Measurements from ENCODE around the gene WNT6.

Gene WNT6

DNA sequence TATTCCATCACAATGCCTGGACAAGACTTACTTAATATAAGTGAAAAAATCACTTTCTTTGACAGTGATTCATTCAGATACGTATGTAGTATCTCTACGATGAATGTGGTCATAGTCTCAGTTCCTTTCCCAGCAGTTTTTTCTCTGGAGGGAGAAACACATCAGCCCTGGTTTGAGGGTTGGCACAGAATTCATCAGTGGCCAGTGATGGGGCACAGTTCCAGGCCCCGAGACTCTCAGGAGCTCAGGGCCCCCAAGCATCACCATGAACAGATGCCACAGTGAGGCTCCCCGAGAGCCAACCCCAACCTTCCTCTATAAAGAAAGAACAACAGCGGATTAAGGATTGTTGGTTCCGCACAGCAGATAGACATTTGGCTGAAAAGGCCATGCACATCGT, 40.5 kb upstream of the WNT6 start:
- no peak overlapping the region for H3K9ac ChIP-seq (ENCODE audit: low read length)
- no peaks in the 10 kb centered on the region for H3K4me1 ChIP-seq (ENCODE audit: control insufficient read depth, insufficient read depth, low read length)
- no peaks in the 10 kb centered on the region for H3K27me3 ChIP-seq (ENCODE audit: control insufficient read depth, insufficient read depth, low read length)
- no peak overlapping the region for H3K27ac ChIP-seq (ENCODE audit: low read depth, low read length)
- no peak overlapping the region for H3K4me3 ChIP-seq (ENCODE audit: low read depth, low read length)
- H3K9me3 ChIP-seq (ENCODE audit: control insufficient read depth, insufficient read depth, low read depth, low read length) = no peaks in the 10 kb centered on the region
- no peaks in the 10 kb centered on the region; the same call in 1 of the 2 replicates for H3K36me3 ChIP-seq (ENCODE audit: control insufficient read depth, insufficient read depth, low read length)

DNA sequence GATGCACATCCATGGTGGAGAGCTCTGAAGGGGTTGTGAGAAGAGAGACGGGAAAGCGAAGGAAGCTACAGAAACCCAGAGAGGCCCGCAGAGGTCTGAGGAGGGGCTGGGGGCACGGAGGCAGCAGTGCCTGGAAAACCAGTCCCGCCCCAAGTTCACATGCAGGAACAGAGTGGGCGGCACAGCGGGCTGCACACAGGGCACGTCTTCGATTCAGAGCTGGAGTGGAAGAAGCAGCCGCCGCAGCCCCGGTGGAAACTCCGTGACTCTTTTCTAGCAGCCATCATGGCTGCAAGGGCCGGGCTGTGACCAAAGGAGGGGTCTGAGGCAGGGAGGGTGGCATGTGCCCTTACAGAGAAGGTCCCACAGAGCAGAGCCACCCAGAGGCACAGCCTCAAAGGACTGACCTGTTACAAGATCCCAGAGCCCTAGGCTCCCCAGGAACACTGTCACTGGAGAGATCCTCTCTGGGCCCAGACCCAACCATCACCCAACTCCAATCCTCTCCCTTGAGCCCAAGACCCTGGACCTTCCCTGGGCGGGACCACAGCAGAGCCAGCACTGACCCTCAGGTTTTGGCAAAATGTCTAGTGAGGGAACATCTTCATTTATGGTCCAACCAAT, 38.7 kb upstream of the WNT6 start:
- Histone ChIP-seq H3K9me3 (ENCODE audit: control insufficient read depth, insufficient read depth, low read depth, low read length) (no peaks in the 10 kb centered on the region), H3K27me3 (ENCODE audit: control insufficient read depth, insufficient read depth, low read length) (no peaks in the 10 kb centered on the region), H3K9ac (ENCODE audit: low read length) (no peak overlapping the region), H3K27ac (ENCODE audit: low read depth, low read length) (no peak overlapping the region), H3K4me1 (ENCODE audit: control insufficient read depth, insufficient read depth, low read length) (no peaks in the 10 kb centered on the region), H3K36me3 (ENCODE audit: control insufficient read depth, insufficient read depth, low read length) (no peaks in the 10 kb centered on the region; the same call in 1 of the 2 replicates), H3K4me3 (ENCODE audit: low read depth, low read length) (no peak overlapping the region)

DNA sequence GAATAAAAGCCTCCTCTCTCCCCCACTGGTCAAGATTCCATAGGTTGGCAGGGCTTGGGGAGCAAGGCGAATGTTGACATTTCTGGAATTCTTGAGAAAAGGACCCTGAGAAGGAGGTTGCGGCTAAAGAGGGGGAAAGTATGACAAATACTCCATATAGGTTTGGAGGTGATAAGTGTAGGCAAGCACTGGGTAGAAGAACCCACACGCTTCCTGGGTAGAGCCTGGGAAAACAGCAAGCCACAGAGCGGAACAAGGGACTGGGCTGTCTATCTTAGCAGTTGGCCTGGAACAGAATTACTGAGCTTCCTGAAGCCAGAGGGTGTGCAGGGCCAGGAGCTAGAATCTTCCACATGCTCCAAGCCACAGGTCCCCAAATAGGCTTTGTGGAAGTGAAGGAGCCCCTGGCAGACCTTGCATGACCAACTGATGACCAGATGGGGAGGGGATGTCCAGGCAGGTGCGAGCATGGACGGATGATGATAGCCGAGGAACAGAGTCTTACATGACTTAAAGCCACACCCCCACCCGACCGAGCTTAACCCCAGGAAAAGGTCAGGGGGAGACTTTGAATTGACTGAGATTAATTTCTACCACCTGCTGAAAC, 37.9 kb upstream of the WNT6 start:
- H3K9ac ChIP-seq (ENCODE audit: low read length) = no peak overlapping the region
- H3K27me3 ChIP-seq (ENCODE audit: control insufficient read depth, insufficient read depth, low read length) = no peaks in the 10 kb centered on the region
- no peak overlapping the region for H3K4me3 ChIP-seq (ENCODE audit: low read depth, low read length)
- H3K27ac ChIP-seq (ENCODE audit: low read depth, low read length) = no peak overlapping the region
- H3K9me3 ChIP-seq (ENCODE audit: control insufficient read depth, insufficient read depth, low read depth, low read length) = no peaks in the 10 kb centered on the region
- H3K36me3 ChIP-seq (ENCODE audit: control insufficient read depth, insufficient read depth, low read length) = no peaks in the 10 kb centered on the region
- H3K4me1 ChIP-seq (ENCODE audit: control insufficient read depth, insufficient read depth, low read length) = no peaks in the 10 kb centered on the region

DNA sequence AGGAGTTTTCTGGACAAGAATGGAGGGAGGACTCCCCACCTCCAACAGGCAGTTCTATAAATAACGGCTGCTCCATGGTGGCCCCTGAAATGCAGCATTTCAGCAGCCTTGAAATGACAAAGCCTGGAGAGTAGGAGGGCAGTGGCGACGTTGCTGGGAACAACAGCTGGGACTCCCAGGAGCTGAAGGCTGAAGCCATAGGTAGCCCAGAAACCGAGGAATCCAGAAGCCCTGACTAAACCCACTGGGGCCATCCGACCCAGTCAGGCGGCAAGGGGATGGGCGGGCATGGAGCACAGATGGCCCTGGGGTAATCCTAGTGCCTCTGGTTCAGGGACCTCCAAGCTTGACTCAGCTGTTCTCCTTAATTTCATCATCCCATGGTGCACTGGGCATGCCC, 37.0 kb upstream of the WNT6 start:
- Histone ChIP-seq H3K4me1 (ENCODE audit: control insufficient read depth, insufficient read depth, low read length) (no peaks in the 10 kb centered on the region), H3K9me3 (ENCODE audit: control insufficient read depth, insufficient read depth, low read depth, low read length) (no peaks in the 10 kb centered on the region)

DNA sequence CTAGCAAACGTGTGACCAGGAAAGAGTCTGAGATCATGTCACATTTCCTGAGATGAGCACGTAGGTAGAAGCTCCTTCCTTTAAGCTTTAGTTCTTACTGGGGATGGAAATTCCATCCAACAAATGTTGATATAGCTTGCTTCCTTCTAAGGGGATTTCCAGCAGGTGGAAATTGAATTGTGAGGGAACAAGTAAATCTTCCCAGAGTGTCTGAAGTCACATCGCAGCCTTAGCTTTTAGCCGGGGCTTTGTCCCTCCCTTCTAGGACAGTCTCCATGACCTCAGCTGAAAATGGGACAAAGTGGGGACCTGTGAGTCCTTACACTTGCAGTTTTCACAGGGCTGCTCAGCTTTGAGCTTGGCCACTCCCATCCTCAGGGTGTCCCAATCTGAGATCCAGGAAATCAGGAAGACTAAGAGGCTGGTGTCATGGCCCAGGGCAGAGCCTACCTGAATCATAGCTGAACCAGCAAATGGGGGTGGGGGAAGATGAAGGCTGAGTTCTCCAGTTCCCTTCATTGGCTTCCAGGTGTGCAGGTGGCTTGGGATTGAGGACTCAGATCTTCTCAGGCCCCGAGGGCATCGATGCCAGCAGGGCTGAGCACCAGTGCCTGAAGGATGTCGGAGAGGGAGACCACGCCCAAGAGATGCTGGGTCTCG, 36.3 kb upstream of the WNT6 start:
- H3K9me3 ChIP-seq (ENCODE audit: control insufficient read depth, insufficient read depth, low read depth, low read length) = no peaks in the 10 kb centered on the region
- H3K27ac ChIP-seq (ENCODE audit: low read depth, low read length) = no peak overlapping the region
- H3K9ac ChIP-seq (ENCODE audit: low read length) = no peak overlapping the region
- H3K36me3 ChIP-seq (ENCODE audit: control insufficient read depth, insufficient read depth, low read length) = no peaks in the 10 kb centered on the region
- H3K4me3 ChIP-seq (ENCODE audit: low read depth, low read length) = no peak overlapping the region
- no peaks in the 10 kb centered on the region for H3K27me3 ChIP-seq (ENCODE audit: control insufficient read depth, insufficient read depth, low read length)
- H3K4me1 ChIP-seq (ENCODE audit: control insufficient read depth, insufficient read depth, low read length) = no peaks in the 10 kb centered on the region

More for the DNA sequence above, 37.0 kb upstream of the WNT6 start:
- no peak overlapping the region for H3K9ac ChIP-seq (ENCODE audit: low read length)
- H3K27ac ChIP-seq (ENCODE audit: low read depth, low read length) = no peak overlapping the region
- H3K27me3 ChIP-seq (ENCODE audit: control insufficient read depth, insufficient read depth, low read length) = no peaks in the 10 kb centered on the region
- no peaks in the 10 kb centered on the region for H3K36me3 ChIP-seq (ENCODE audit: control insufficient read depth, insufficient read depth, low read length)
- no peak overlapping the region for H3K4me3 ChIP-seq (ENCODE audit: low read depth, low read length)

DNA sequence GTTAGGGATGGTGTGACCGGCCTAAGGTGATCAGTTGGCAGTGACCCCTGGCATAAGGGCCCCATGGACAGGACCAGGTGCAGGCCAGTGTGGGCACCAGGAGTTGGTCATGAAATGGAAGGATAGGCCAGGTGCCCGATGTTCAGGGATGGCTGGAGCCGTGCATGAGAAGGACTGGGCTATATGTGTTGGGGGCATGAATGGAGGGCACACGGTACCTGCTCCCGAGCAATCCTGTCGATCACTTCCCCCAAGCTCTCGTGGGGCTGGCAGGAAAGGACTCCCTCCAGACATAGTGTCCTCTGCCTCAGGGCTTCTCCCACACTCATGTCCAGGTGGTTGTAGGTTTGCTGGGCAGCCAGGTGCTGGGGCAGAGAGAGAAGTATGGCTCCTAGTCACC, 35.6 kb upstream of the WNT6 start:
- Histone ChIP-seq H3K4me3 (ENCODE audit: low read depth, low read length) (no peak overlapping the region), H3K27me3 (ENCODE audit: control insufficient read depth, insufficient read depth, low read length) (no peaks in the 10 kb centered on the region), H3K27ac (ENCODE audit: low read depth, low read length) (no peak overlapping the region), H3K9ac (ENCODE audit: low read length) (no peak overlapping the region), H3K9me3 (ENCODE audit: control insufficient read depth, insufficient read depth, low read depth, low read length) (no peaks in the 10 kb centered on the region), H3K36me3 (ENCODE audit: control insufficient read depth, insufficient read depth, low read length) (no peaks in the 10 kb centered on the region), H3K4me1 (ENCODE audit: control insufficient read depth, insufficient read depth, low read length) (no peaks in the 10 kb centered on the region)

DNA sequence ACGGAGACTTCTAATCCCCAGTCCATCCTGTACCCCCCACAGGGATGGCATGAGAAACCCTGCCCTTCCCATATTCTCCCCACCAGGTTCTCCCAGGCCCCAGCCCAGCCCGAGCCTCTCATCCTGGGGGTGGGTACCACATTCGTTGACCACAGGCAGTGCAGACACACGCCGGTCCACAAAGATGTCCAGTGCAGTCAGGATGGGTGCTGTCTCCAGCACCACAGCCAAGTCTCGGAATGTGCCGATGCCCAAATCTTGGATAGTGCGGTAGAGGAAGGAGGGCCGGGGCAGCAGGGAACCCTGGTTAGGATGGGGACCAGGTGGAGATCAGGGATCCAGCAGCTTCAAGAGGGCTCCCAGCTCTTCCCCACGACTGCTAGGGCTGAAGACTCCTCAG, 32.8 kb upstream of the WNT6 start:
- H3K27me3 ChIP-seq (ENCODE audit: control insufficient read depth, insufficient read depth, low read length) = no peaks in the 10 kb centered on the region
- H3K27ac ChIP-seq (ENCODE audit: low read depth, low read length) = no peak overlapping the region
- H3K4me1 ChIP-seq (ENCODE audit: control insufficient read depth, insufficient read depth, low read length) = no peaks in the 10 kb centered on the region
- no peak overlapping the region for H3K4me3 ChIP-seq (ENCODE audit: low read depth, low read length)
- H3K9ac ChIP-seq (ENCODE audit: low read length) = no peak overlapping the region
- H3K9me3 ChIP-seq (ENCODE audit: control insufficient read depth, insufficient read depth, low read depth, low read length) = no peaks in the 10 kb centered on the region
- no peaks in the 10 kb centered on the region for H3K36me3 ChIP-seq (ENCODE audit: control insufficient read depth, insufficient read depth, low read length)

DNA sequence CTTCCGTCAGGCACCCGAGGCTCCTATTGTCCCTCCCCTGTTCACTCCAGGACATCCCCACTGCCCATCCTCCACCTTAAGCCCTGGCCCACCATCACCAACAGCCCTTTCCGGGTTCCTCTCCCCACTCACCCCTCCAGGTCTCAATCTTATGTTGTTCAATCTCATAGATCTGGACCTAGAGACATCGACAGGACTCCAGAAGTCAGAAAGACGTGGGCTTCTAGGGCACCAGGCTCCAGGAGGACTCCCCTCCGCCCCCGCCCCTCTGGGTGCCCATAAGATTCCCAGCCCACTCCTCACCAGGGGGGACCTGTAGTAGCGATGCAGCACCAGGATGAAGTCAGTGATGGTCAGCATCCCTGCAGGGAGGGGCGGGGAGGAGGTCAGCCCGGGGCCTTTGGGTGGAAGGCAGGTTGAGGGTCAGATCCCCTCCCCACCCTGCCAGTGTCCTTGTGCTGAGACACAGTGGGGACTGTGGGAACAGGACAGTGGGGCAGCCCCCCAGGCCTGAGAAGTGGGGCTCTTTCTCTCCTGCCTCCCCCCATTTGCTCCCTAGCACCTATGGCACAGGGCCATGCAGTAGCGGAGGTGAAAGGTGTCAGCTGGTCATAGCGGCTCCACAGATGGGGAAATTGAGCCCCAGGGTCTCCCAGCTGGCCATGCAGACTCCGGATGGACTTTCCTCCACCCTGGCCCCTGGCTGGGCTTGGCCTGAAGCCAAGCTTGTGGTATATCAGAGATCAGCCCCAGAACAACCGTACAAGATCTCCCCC, 31.7 kb upstream of the WNT6 start:
- H3K9me3 ChIP-seq (ENCODE audit: control insufficient read depth, insufficient read depth, low read depth, low read length) = no peaks in the 10 kb centered on the region
- peaks cover 6% of the 10 kb centered on the region; the same call in 1 of the 2 replicates for H3K27me3 ChIP-seq (ENCODE audit: control insufficient read depth, insufficient read depth, low read length)
- H3K36me3 ChIP-seq (ENCODE audit: control insufficient read depth, insufficient read depth, low read length) = no peaks in the 10 kb centered on the region
- H3K4me3 ChIP-seq (ENCODE audit: low read depth, low read length) = no peak overlapping the region
- no peak overlapping the region for H3K27ac ChIP-seq (ENCODE audit: low read depth, low read length)
- H3K9ac ChIP-seq (ENCODE audit: low read length) = no peak overlapping the region
- H3K4me1 ChIP-seq (ENCODE audit: control insufficient read depth, insufficient read depth, low read length) = no peaks in the 10 kb centered on the region; the same call in 1 of the 2 replicates

DNA sequence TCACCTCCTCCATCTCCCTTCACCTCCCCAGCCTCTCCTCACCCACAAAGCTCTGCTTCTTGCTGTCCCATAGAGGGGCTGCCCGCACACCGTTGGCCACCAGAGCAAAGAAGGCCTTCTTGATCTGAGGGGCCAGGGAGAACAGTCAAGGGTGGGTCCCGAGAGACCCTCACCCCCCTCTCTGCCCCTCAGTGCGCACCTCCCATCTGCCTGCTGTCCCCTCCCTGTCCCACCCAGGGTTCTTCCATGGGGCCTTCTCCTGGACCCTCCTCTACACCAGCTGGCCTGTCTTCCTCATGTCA, 31.2 kb upstream of the WNT6 start:
- no peak overlapping the region for H3K4me3 ChIP-seq (ENCODE audit: low read depth, low read length)
- no peak overlapping the region for H3K9ac ChIP-seq (ENCODE audit: low read length)
- no peak overlapping the region for H3K27ac ChIP-seq (ENCODE audit: low read depth, low read length)
- H3K4me1 ChIP-seq (ENCODE audit: control insufficient read depth, insufficient read depth, low read length) = no peaks in the 10 kb centered on the region; the same call in 1 of the 2 replicates
- peaks cover 6% of the 10 kb centered on the region; the same call in 1 of the 2 replicates for H3K27me3 ChIP-seq (ENCODE audit: control insufficient read depth, insufficient read depth, low read length)
- no peaks in the 10 kb centered on the region for H3K36me3 ChIP-seq (ENCODE audit: control insufficient read depth, insufficient read depth, low read length)
- H3K9me3 ChIP-seq (ENCODE audit: control insufficient read depth, insufficient read depth, low read depth, low read length) = no peaks in the 10 kb centered on the region

DNA sequence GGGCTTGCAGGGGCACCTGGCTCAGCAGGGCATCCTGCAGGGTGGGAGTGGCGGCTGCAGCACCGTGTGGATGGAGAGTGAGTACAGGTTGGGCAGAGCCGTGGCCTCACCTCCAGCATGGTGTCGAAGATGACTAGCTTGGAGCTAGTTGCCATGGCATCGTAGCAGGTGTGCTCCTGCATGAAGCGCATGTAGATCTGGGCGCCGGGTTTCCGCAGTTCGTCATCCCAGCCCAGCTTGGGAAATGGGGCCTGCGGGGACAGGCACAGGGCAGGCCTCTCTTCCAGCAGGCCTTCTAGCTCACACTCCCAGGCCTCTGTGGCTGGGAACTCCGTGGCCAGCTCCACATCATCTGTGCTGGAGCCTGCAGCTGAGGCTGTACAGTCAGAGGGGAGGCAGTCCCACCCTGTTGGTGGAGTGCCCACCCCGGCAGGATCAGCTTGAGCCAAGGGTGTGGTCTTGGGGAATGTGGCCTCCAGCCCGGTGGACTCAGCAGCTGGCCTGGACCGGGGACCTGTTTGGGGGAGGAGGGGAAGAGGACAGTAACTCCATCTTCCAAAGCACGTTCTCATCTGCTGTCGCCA, 29.6 kb upstream of the WNT6 start:
- Histone ChIP-seq H3K4me3 (ENCODE audit: low read depth, low read length) (no peak overlapping the region), H3K36me3 (ENCODE audit: control insufficient read depth, insufficient read depth, low read length) (no peaks in the 10 kb centered on the region), H3K27ac (ENCODE audit: low read depth, low read length) (no peak overlapping the region), H3K4me1 (ENCODE audit: control insufficient read depth, insufficient read depth, low read length) (no peaks in the 10 kb centered on the region; the same call in 1 of the 2 replicates), H3K9me3 (ENCODE audit: control insufficient read depth, insufficient read depth, low read depth, low read length) (no peaks in the 10 kb centered on the region), H3K27me3 (ENCODE audit: control insufficient read depth, insufficient read depth, low read length) (peaks cover 6% of the 10 kb centered on the region; the same call in 1 of the 2 replicates), H3K9ac (ENCODE audit: low read length) (no peak overlapping the region)
